Measurements from ENCODE around the gene PRDM16. TPM values are rescaled to one million over a fixed set of nuclear protein-coding genes. Genes with fewer than 3 reads are reported as not detected.

PRDM16 gene
- polyA plus RNA-seq, 3 donors = not detected

GRCh38 chr1:3335754-3336640 lies 267.0 kb downstream of the PRDM16 start:
- Mint-ChIP-seq H3K4me3 (no peak overlapping the region), H3K9me3 (peaks cover 0 to 3% (median 0%) of the 10 kb centered on the region in 7 donors), H3K27ac (no peak overlapping the region), H3K27me3 (ENCODE audit: low read depth in 3 of 3) (peaks cover 0 to 7% (median 4%) of the 10 kb centered on the region in 3 donors), H3K36me3 (no peaks in the 10 kb centered on the region), H3K4me1 (no peaks in the 10 kb centered on the region)
- peaks cover 7 to 16% of the 10 kb centered on the region in 2 donors for H3K9me3 ChIP-seq (replicated peaks in 1 of 2; ENCODE audit: control insufficient read depth in 1 of 2, insufficient read depth in 1 of 2, low read length in 2 of 2)
- no peak for TF ChIP-seq CTCF (IDR thresholded peaks at IDR 0.05)
- H4K20me1 ChIP-seq (ENCODE audit: insufficient read depth, low read length) = no peaks in the 10 kb centered on the region
- no peak overlapping the region for H3K27ac ChIP-seq (ENCODE audit: low read depth in 1 of 2, low read length in 2 of 2)
- H2AFZ ChIP-seq (ENCODE audit: insufficient read depth, low read depth, low read length, poor library complexity, severe bottlenecking) = no peak overlapping the region
- intact Hi-C loops (cut with micrococcal nuclease) = no loop called here
- no peak overlapping the region for H3K4me2 ChIP-seq (replicated peaks; ENCODE audit: extremely low read depth, low read length, poor library complexity, severe bottlenecking)
- no peaks in the 10 kb centered on the region for H3K27me3 ChIP-seq (ENCODE audit: control insufficient read depth in 2 of 2, insufficient read depth in 2 of 2, low read length in 2 of 2)
- no peaks in the 10 kb centered on the region for H3K4me1 ChIP-seq (ENCODE audit: control insufficient read depth in 1 of 2, insufficient read depth in 2 of 2, low read length in 2 of 2)
- no peak overlapping the region for H3K4me3 ChIP-seq (replicated peaks in 1 of 3; ENCODE audit: low read depth in 2 of 3, low read length in 3 of 3)
- WGBS (ENCODE audit: insufficient coverage) = 93% methylated on average over 15 of the region's 15 CpGs
- H3K9ac ChIP-seq (ENCODE audit: insufficient read depth, low read length, poor library complexity, severe bottlenecking) = no peak overlapping the region
- DNase-seq = no peak
- no peaks in the 10 kb centered on the region for H3K36me3 ChIP-seq (replicated peaks in 1 of 2; ENCODE audit: control insufficient read depth in 1 of 2, insufficient read depth in 2 of 2, low read length in 2 of 2)
- H3K79me2 ChIP-seq (ENCODE audit: insufficient read depth, low read length) = no peaks in the 10 kb centered on the region

GRCh38 chr1:3336641-3337630 lies 267.9 kb downstream of the PRDM16 start:
- H3K9me3 ChIP-seq (replicated peaks in 1 of 2; ENCODE audit: control insufficient read depth in 1 of 2, insufficient read depth in 1 of 2, low read length in 2 of 2) = peaks cover 7 to 22% of the 10 kb centered on the region in 2 donors
- no peak for TF ChIP-seq CTCF (IDR thresholded peaks at IDR 0.05)
- H4K20me1 ChIP-seq (ENCODE audit: insufficient read depth, low read length) = no peaks in the 10 kb centered on the region
- no peak for DNase-seq
- H3K27ac ChIP-seq (ENCODE audit: low read depth in 1 of 2, low read length in 2 of 2) = no peak overlapping the region
- no peaks in the 10 kb centered on the region for H3K4me1 Mint-ChIP-seq
- H3K36me3 Mint-ChIP-seq = no peaks in the 10 kb centered on the region
- peaks cover 0 to 9% (median 1%) of the 10 kb centered on the region in 7 donors for H3K9me3 Mint-ChIP-seq
- no peak overlapping the region for H3K9ac ChIP-seq (ENCODE audit: insufficient read depth, low read length, poor library complexity, severe bottlenecking)
- intact Hi-C loops (cut with micrococcal nuclease) = no loop called here
- H3K27me3 Mint-ChIP-seq (ENCODE audit: low read depth in 3 of 3) = peaks cover 0 to 7% (median 3%) of the 10 kb centered on the region in 3 donors
- no peaks in the 10 kb centered on the region for H3K36me3 ChIP-seq (replicated peaks in 1 of 2; ENCODE audit: control insufficient read depth in 1 of 2, insufficient read depth in 2 of 2, low read length in 2 of 2)
- H2AFZ ChIP-seq (ENCODE audit: insufficient read depth, low read depth, low read length, poor library complexity, severe bottlenecking) = no peak overlapping the region
- H3K27ac Mint-ChIP-seq = no peak overlapping the region
- H3K4me2 ChIP-seq (replicated peaks; ENCODE audit: extremely low read depth, low read length, poor library complexity, severe bottlenecking) = no peak overlapping the region
- 100% methylated on average over 3 of the region's 6 CpGs for WGBS (ENCODE audit: insufficient coverage)
- no peaks in the 10 kb centered on the region for H3K27me3 ChIP-seq (ENCODE audit: control insufficient read depth in 2 of 2, insufficient read depth in 2 of 2, low read length in 2 of 2)
- no peaks in the 10 kb centered on the region for H3K79me2 ChIP-seq (ENCODE audit: insufficient read depth, low read length)
- no peaks in the 10 kb centered on the region for H3K4me1 ChIP-seq (ENCODE audit: control insufficient read depth in 1 of 2, insufficient read depth in 2 of 2, low read length in 2 of 2)
- H3K4me3 Mint-ChIP-seq = no peak overlapping the region
- no peak overlapping the region for H3K4me3 ChIP-seq (replicated peaks in 1 of 3; ENCODE audit: low read depth in 2 of 3, low read length in 3 of 3)

Data from CD14-positive monocyte (primary cell).